Calu3 (cell line): ENCODE results near the gene CLDN7. TPM values are rescaled to one million over a fixed set of nuclear protein-coding genes. Genes with fewer than 3 reads are reported as not detected.
A peak's percentile ranks its signal among the peaks of the same experiment; 100 is the strongest.

Experiments used
- BruUV-seq: library from RNA; stranded (reverse); fragments of 400-500 nt; replicated peaks from 2 replicates; lab custom pipeline; 2021; lab: Mats Ljungman, UMichigan
- CTCF ChIA-PET: fragments of 300-600 bp; sonication (Branson Sonifier 250); formaldehyde crosslinking; loops from one replicate; lab custom pipeline; 2022; ENCODE audit warnings: antibody characterized with exemption; lab: Charles Lee
- DNase-seq: peaks from one replicate; pipeline ENCODE4 v3.0.0; 2022
- H3K27ac Mint-ChIP-seq: one replicate; pipeline ENCODE4 v1.8.0; 2022; ENCODE audit warnings: mixed read lengths; ENCODE audit not compliant: unreplicated experiment
- H3K27me3 Mint-ChIP-seq: one replicate; pipeline ENCODE4 v1.8.0; 2022; ENCODE audit warnings: mixed read lengths; ENCODE audit not compliant: unreplicated experiment
- H3K36me3 Mint-ChIP-seq: one replicate; pipeline ENCODE4 v1.8.0; 2022; ENCODE audit warnings: mild to moderate bottlenecking, moderate library complexity, mixed read lengths; ENCODE audit not compliant: insufficient read depth, unreplicated experiment
- H3K4me1 Mint-ChIP-seq: one replicate; pipeline ENCODE4 v1.8.0; 2022; ENCODE audit warnings: mild to moderate bottlenecking, low read depth, mixed read lengths; ENCODE audit not compliant: unreplicated experiment
- H3K4me3 Mint-ChIP-seq: one replicate; pipeline ENCODE4 v1.8.0; 2022; ENCODE audit warnings: mild to moderate bottlenecking, low read depth, moderate library complexity, mixed read lengths; ENCODE audit not compliant: unreplicated experiment
- H3K9me3 Mint-ChIP-seq: one replicate; pipeline ENCODE4 v1.8.0; 2022; ENCODE audit warnings: low read depth, mixed read lengths; ENCODE audit not compliant: unreplicated experiment
- CTCF ChIP-seq: fragments of 200-600 bp; IDR thresholded peaks from one replicate; pipeline ENCODE4 v1.8.0; 2022; ENCODE audit warnings: antibody characterized with exemption; ENCODE audit not compliant: unreplicated experiment
- intact Hi-C: fragments of 100-400 bp; cut with micrococcal nuclease; formaldehyde crosslinking; loops from one replicate; pipeline ENCODE4 v1.10.0; 2022; ENCODE audit not compliant: unreplicated experiment
- total RNA-seq: library from RNA; stranded (reverse); gene quantifications from 2 replicates; pipeline ENCODE4 v1.2.3, GENCODE V29; 2022

The CLDN7 gene
- total RNA-seq, 1 experiment from 2014 or later = 266 TPM

- peak; percentile 81 for DNase-seq
- Mint-ChIP-seq H3K4me1 (peaks cover 32% of the 10 kb centered on the region), H3K9me3 (no peaks in the 10 kb centered on the region), H3K27ac (peak within 1 kb of the TSS; percentile 99), H3K4me3 (peak within 1 kb of the TSS; percentile 94), H3K36me3 (peaks cover 78% of the 10 kb centered on the region), H3K27me3 (no peaks in the 10 kb centered on the region)
- no peak for TF ChIP-seq CTCF
- no TSS peak for BruUV-seq
- intact Hi-C loops = no loop called here
- CTCF ChIA-PET = interaction anchor here (0.6 to 2.3 kb wide), 7 partner anchors 9 to 199 kb away, joined by 3 to 5 read pairs (median 4); partner anchors contain the start of genes CLDN7, CTDNEP1 and ELP5
These were observed 20.2 kb downstream of the CLDN7 start, which contains the start of gene GABARAP for GRCh38 chr17:7241783-7242716. Gene GABARAP (minus strand): TSS chr17:7242449. CDS start chr17:7242330, 119 bp downstream.

DNA sequence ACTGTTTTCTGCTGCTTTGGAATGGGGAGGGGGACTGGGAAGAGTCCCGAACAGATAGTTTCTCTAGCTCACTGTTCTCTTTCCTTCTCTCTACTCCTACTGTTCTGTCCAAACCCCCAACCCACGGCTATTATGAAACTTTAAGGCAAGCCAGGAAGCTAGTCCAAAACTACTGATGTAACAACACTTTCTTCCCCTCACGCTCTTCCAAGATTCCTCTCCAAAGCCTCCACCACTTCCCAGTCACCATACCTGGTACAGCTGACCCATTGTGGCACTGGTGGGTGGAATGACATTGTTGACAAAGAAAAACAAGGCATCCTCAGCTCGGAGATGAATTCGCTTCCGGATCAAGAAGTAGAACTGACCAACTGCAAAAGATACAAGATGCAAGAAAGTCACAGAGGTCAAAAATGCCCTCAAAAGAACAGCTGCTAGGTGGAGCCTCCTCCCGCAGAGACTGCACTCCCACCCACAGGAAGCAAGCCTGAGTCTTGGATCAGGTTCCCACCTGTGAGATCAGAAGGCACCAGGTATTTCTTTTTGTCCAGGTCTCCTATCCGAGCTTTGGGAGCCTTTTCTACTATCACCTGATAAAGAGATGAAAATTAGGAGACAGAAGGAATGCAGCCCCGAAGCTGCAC lies 21.1 kb downstream of the CLDN7 start:
- peaks cover 78% of the 10 kb centered on the region for H3K36me3 Mint-ChIP-seq
- BruUV-seq = no TSS peak
- H3K4me3 Mint-ChIP-seq = peak overlapping the region; percentile 94
- peaks cover 40% of the 10 kb centered on the region for H3K4me1 Mint-ChIP-seq
- TF ChIP-seq CTCF = no peak
- no peak for DNase-seq
- peak overlapping the region; percentile 99 for H3K27ac Mint-ChIP-seq
- H3K27me3 Mint-ChIP-seq = no peaks in the 10 kb centered on the region
- no peaks in the 10 kb centered on the region for H3K9me3 Mint-ChIP-seq
- intact Hi-C loops = no loop called here
- CTCF ChIA-PET = interaction anchor here (0.7 to 2.3 kb wide), 4 partner anchors 10 to 55 kb away, joined by 3 to 5 read pairs (median 4); partner anchors contain the start of genes CLDN7 and CTDNEP1

- H3K4me1 Mint-ChIP-seq = peaks cover 47% of the 10 kb centered on the region
- TSS peak; percentile 75 for BruUV-seq
These were observed 21.9 kb downstream of the CLDN7 start for GRCh38 chr17:7240375-7240774.

More at GRCh38 chr17:7240375-7240774, 21.9 kb downstream of the CLDN7 start:
- TF ChIP-seq CTCF = no peak
- intact Hi-C loops = no loop called here
- CTCF ChIA-PET = no interaction called here
- Mint-ChIP-seq H3K9me3 (no peaks in the 10 kb centered on the region), H3K27ac (peak overlapping the region; percentile 67), H3K36me3 (peaks cover 81% of the 10 kb centered on the region), H3K27me3 (no peaks in the 10 kb centered on the region), H3K4me3 (peak overlapping the region; percentile 94)
- DNase-seq = no peak
